Glomerular endothelial cell (primary cell): Measurements from ENCODE around the gene AP1S2. TPM values are rescaled to one million over a fixed set of nuclear protein-coding genes. Genes with fewer than 3 reads are reported as not detected.
A peak's percentile ranks its signal among the peaks of the same experiment; 100 is the strongest.
"Not testable (repeated sequence)": the region's sequence is repeated elsewhere in the genome, so short reads cannot be mapped to it uniquely, and the experiment has no call there.

ENCODE experiments used
- DNase-seq: peaks from one replicate; pipeline ENCODE4 v3.0.0-alpha.2; 2011; ENCODE audit warnings: low read depth, low spot score; ENCODE audit errors: extremely low read depth
- total RNA-seq: library from RNA; depleted of rRNA; stranded (reverse); fragments of >200 nt; gene quantifications from 2 replicates; pipeline ENCODE4 v1.2.3, GENCODE V29; 2015

Gene AP1S2
- total RNA-seq = 75.2 and 80.2 TPM in 2 replicates

GRCh38 chrX:15854712-15855567 is at the start of gene AP1S2:
TSS of gene AP1S2 (minus strand) at chrX:15854813. CDS start at chrX:15852524, 2,289 bp downstream.
- DNase-seq = peak; percentile 55

- no peak for DNase-seq
Measured at GRCh38 chrX:15903186-15903681, 48.6 kb upstream of the AP1S2 start.

GRCh38 chrX:15895334-15895733 is 40.7 kb upstream of the AP1S2 start:
- no peak for DNase-seq

GRCh38 chrX:15894724-15895123 is 40.1 kb upstream of the AP1S2 start:
- no peak for DNase-seq

- DNase-seq = no peak
Measured at GRCh38 chrX:15890463-15890862, 35.9 kb upstream of the AP1S2 start.

GRCh38 chrX:15888062-15888461 is 33.4 kb upstream of the AP1S2 start:
- no peak for DNase-seq

- no peak for DNase-seq
Measured at GRCh38 chrX:15883540-15883863, 28.9 kb upstream of the AP1S2 start.

- peak; percentile 12 for DNase-seq
Measured at GRCh38 chrX:15882704-15883539, 28.3 kb upstream of the AP1S2 start.

GRCh38 chrX:15881381-15881897 is 26.8 kb upstream of the AP1S2 start:
- DNase-seq = no peak

GRCh38 chrX:15877914-15878313 is 23.3 kb upstream of the AP1S2 start:
- DNase-seq = not testable (repeated sequence)

GRCh38 chrX:15877380-15877779 is 22.8 kb upstream of the AP1S2 start:
- DNase-seq = no peak

GRCh38 chrX:15874672-15875071 is 20.1 kb upstream of the AP1S2 start:
- no peak for DNase-seq

- DNase-seq = no peak
Measured at GRCh38 chrX:15873566-15873965, 19.0 kb upstream of the AP1S2 start.

- DNase-seq = no peak
Measured at GRCh38 chrX:15870310-15870709, 15.7 kb upstream of the AP1S2 start.

- no peak for DNase-seq
Measured at GRCh38 chrX:15869695-15870094, 15.1 kb upstream of the AP1S2 start.

- no peak for DNase-seq
Measured at GRCh38 chrX:15866147-15866546, 11.5 kb upstream of the AP1S2 start.

- DNase-seq = no peak
Measured at GRCh38 chrX:15864629-15865028, 10.0 kb upstream of the AP1S2 start.

- DNase-seq = no peak
Measured at GRCh38 chrX:15864023-15864422, 9.4 kb upstream of the AP1S2 start.

- DNase-seq = no peak
Measured at GRCh38 chrX:15860921-15861320, 6.3 kb upstream of the AP1S2 start.

- no peak for DNase-seq
Measured at GRCh38 chrX:15858051-15858450, 3.4 kb upstream of the AP1S2 start.

GRCh38 chrX:15856636-15857035 is 2.0 kb upstream of the AP1S2 start:
- no peak for DNase-seq

GRCh38 chrX:15856222-15856587 is 1.6 kb upstream of the AP1S2 start:
- no peak for DNase-seq
